GM18508 (cell line): ENCODE data around the gene FAM8A1.

Experiments
- ATAC-seq: cut with Tn5 transposase; IDR thresholded peaks from one replicate; pipeline ENCODE4 v1.9.1; 2021; ENCODE audit warnings: moderate number of reproducible peaks; ENCODE audit not compliant: insufficient read depth, unreplicated experiment

Gene FAM8A1

DNA sequence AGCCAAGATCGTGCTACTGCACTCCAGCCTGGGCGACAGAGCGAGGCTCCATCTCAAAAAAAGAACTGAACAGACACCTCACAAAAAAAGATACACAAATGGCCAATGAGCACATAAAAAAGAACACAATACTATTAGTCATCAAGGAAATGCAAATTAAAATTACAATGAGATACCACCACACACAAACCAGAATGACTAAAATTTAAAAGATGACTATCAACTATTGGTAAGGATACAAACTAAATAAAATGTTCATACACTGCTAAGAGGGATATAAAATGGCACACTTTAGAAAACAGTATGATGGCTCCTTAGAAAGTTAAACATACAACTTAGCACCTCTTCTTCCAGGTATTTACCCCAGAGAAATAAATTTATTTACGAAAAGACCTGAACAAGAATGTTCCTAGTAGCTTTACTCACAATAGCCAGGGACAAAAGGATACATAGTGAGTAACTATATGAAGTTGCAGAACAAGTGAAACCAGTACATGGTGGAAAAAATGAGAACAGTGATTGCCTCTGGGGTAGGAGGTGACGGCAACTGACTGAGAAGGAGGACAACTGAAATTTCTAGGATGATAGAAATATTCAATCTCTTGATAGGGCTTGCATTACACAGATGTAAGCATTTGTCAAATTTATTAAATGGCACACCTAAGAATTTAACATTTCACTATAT lies 53.2 kb downstream of the FAM8A1 start:
- no peak for ATAC-seq

DNA sequence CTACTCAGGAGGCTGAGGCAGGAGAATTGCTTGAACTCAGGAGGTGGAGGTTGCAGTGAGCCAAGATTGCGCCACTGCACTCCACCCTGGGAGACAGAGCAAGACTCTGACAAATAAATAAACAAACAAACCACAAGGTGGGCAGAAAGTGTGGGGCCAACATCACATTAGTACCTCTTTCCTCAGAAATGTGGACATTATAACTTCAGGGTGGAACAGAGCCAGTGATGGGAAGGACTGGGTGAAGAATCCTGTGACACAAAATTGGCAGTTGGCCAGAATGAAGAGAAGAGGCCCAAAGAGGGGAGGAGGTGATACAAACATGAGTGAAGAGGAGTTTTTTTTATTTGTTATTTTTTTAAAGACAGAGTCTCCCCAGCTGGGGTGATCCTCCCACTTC lies 56.0 kb downstream of the FAM8A1 start:
- no peak for ATAC-seq

DNA sequence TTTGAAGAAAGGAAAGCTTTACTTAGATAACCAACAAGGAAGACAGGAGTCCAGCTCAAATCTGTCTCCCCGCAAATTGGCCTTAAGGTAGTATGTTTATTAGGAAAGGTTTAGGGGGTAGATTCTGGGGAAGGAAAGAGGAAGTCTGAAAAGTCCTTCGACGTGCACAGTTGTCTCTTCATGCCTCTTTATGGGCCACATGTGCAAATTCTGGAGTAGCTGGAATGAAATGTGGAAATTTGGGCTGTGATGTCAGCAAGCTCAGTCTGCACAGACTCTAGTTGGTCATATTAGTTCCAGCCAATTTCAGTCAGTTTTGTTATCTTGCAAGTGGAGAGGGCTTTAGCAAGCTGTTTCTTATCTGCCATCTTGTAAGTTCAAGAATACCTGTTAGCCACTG lies 56.5 kb downstream of the FAM8A1 start:
- ATAC-seq: no peak
